ENCODE measurements around the gene CADM2. TPM values are rescaled to one million over a fixed set of nuclear protein-coding genes. Genes with fewer than 3 reads are reported as not detected.

Gene CADM2
- total RNA-seq, 1 experiment from 2014 or later, result 3.7 TPM

GRCh38 chr3:84984429-84984828, 25.6 kb downstream of the CADM2 start:
- Histone ChIP-seq H3K4me1 (ENCODE audit: insufficient read depth, low read length, poor library complexity, severe bottlenecking) (no peaks in the 10 kb centered on the region), H3K27ac (ENCODE audit: low read depth, low read length, poor library complexity, severe bottlenecking) (no peak overlapping the region), H3K36me3 (ENCODE audit: insufficient read depth, low read length, poor library complexity, severe bottlenecking) (no peaks in the 10 kb centered on the region), H3K4me3 (ENCODE audit: low read depth, low read length, poor library complexity, severe bottlenecking) (no peak overlapping the region), H3K27me3 (replicated peaks; ENCODE audit: insufficient read depth, low read depth, low read length, poor library complexity) (no peaks in the 10 kb centered on the region), H3K9me3 (ENCODE audit: low read depth, low read length, poor library complexity, severe bottlenecking) (no peaks in the 10 kb centered on the region)
- intact Hi-C loops (cut with micrococcal nuclease; ENCODE audit: unreplicated experiment), result no loop called here
- no peak for TF ChIP-seq CTCF (conservative IDR thresholded peaks at IDR 0.05; ENCODE audit: low read depth, low read length)
- TF ChIP-seq EZH2 (IDR thresholded peaks at IDR 0.05; ENCODE audit: borderline replicate concordance, low read depth, low read length, poor library complexity, severe bottlenecking), result no peak
- DNase-seq (ENCODE audit: low spot score), result no peak
- CTCF ChIA-PET, result no interaction called here
- no TSS peak for BruUV-seq (replicated peaks)
- POLR2A ChIA-PET (ENCODE audit: low non-redundant PET), result no interaction called here

- Histone ChIP-seq H3K9me3 (ENCODE audit: low read depth, low read length, poor library complexity, severe bottlenecking) (no peaks in the 10 kb centered on the region), H3K4me3 (ENCODE audit: low read depth, low read length, poor library complexity, severe bottlenecking) (no peak overlapping the region), H3K27ac (ENCODE audit: low read depth, low read length, poor library complexity, severe bottlenecking) (no peak overlapping the region), H3K27me3 (replicated peaks; ENCODE audit: insufficient read depth, low read depth, low read length, poor library complexity) (no peaks in the 10 kb centered on the region), H3K36me3 (ENCODE audit: insufficient read depth, low read length, poor library complexity, severe bottlenecking) (no peaks in the 10 kb centered on the region), H3K4me1 (ENCODE audit: insufficient read depth, low read length, poor library complexity, severe bottlenecking) (no peaks in the 10 kb centered on the region)
- no peak for TF ChIP-seq EZH2 (IDR thresholded peaks at IDR 0.05; ENCODE audit: borderline replicate concordance, low read depth, low read length, poor library complexity, severe bottlenecking)
- TF ChIP-seq CTCF (conservative IDR thresholded peaks at IDR 0.05; ENCODE audit: low read depth, low read length), result no peak
- no TSS peak for BruUV-seq (replicated peaks)
- intact Hi-C loops (cut with micrococcal nuclease; ENCODE audit: unreplicated experiment), result no loop called here
- DNase-seq (ENCODE audit: low spot score), result no peak
- POLR2A ChIA-PET (ENCODE audit: low non-redundant PET), result no interaction called here
- CTCF ChIA-PET, result no interaction called here
Observed at GRCh38 chr3:84985795-84986194, 27.0 kb downstream of the CADM2 start.

GRCh38 chr3:84987706-84988504, 29.1 kb downstream of the CADM2 start:
- ChIA-PET POLR2A (ENCODE audit: low non-redundant PET) (no interaction called here), CTCF (no interaction called here)
- Histone ChIP-seq H3K9me3 (ENCODE audit: low read depth, low read length, poor library complexity, severe bottlenecking) (no peaks in the 10 kb centered on the region), H3K4me3 (ENCODE audit: low read depth, low read length, poor library complexity, severe bottlenecking) (no peak overlapping the region), H3K4me1 (ENCODE audit: insufficient read depth, low read length, poor library complexity, severe bottlenecking) (no peaks in the 10 kb centered on the region), H3K36me3 (ENCODE audit: insufficient read depth, low read length, poor library complexity, severe bottlenecking) (no peaks in the 10 kb centered on the region), H3K27ac (ENCODE audit: low read depth, low read length, poor library complexity, severe bottlenecking) (no peak overlapping the region), H3K27me3 (replicated peaks; ENCODE audit: insufficient read depth, low read depth, low read length, poor library complexity) (no peaks in the 10 kb centered on the region)
- intact Hi-C loops (cut with micrococcal nuclease; ENCODE audit: unreplicated experiment), result no loop called here
- no peak for DNase-seq (ENCODE audit: low spot score)
- no TSS peak for BruUV-seq (replicated peaks)
- TF ChIP-seq EZH2 (IDR thresholded peaks at IDR 0.05; ENCODE audit: borderline replicate concordance, low read depth, low read length, poor library complexity, severe bottlenecking), result no peak
- no peak for TF ChIP-seq CTCF (conservative IDR thresholded peaks at IDR 0.05; ENCODE audit: low read depth, low read length)

Measured in A673 (cell line).